Heart left ventricle (tissue), 13 donors: Measurements from ENCODE around the gene COLEC11.

ENCODE experiments used
- CTCF ChIP-seq, 12 donors: fragments of 200-600 bp; sonication (generic) in 4 of 12; IDR thresholded peaks; one replicate each; pipeline versions ENCODE4 v1.5.0 to v1.8.0; 2018 to 2022; ENCODE audit warnings: antibody characterized with exemption in 12 of 12, mild to moderate bottlenecking in 5 of 12
- POLR2A ChIP-seq, 2 donors: fragments of 450-650 bp; IDR thresholded peaks; one replicate each; pipeline ENCODE4 v1.6.1; 2017; ENCODE audit warnings: antibody characterized with exemption in 2 of 2, mild to moderate bottlenecking in 2 of 2, moderate library complexity in 2 of 2
- donor health status: ischemic (EF 13 %, LVEDD 7.1; RV severe dilation, severe dysfunction).
- donor health status: DM: no; HTN: yes; CAD: no.
- donor health status: DM: no; HTN: no; CAD: no.
- donor health status: ischemic (EF 25% LVEDD 6.9; RV normal size, moderate dysfunction).
- donor health status: ischemic (EF 25% LVEDD 5.7; RV mildly dilated, moderate dysfunction).
- donor health status: ischemic (EF 35%, LVEDD 5.7; RV mildly dilated, moderate dysfunction).
- donor health status: nonischemic (EF 11% LVEDD 7.7; RV severe dilation, severe dysfunction).
- donor health status: DM: yes; HTN: yes; CAD: no.
- donor health status: PGD.
- donor health status: ischemic (EF 29% LVEDD 5.4; RV normal size, mild dysfunction).
- donor health status: nonischemic (EF 23%, LVEDD 6.1; RV moderate dilation, normal function).

DNA sequence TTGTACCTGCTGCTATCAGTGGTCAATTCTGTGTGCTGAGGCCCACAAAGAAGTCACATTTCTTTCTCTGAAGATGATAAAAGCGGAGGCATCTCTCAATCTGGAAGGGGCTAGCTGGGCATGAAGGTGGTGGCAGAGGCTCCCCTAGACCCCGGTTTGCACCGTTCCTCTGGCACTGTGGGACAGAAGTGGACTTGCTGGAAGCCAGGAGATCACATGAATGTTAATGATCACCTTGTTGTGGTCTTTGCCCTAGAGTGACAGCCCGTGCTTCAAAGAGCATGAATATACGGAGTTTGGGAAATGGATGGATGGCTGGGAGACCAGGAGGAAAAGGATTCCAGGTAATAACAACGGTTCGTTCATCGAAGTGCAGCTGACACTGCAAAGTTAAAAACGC, 83.3 kb downstream of the COLEC11 start:
- no peak for TF ChIP-seq CTCF (IDR thresholded peaks at IDR 0.05)
- no peak for TF ChIP-seq POLR2A (IDR thresholded peaks at IDR 0.05)
